Ovary (tissue), 3 donors: ENCODE results near the gene FBXO40.

Experiments used
- CTCF ChIP-seq, 3 donors: fragments of 450-650 bp in 2 of 3; fragments of 200-600 bp in 1 of 3; IDR thresholded peaks; one replicate each; pipeline versions ENCODE4 v1.5.1 to v1.8.0; 2016 to 2022; ENCODE audit warnings: antibody characterized with exemption in 3 of 3, mild to moderate bottlenecking in 1 of 3
- EP300 ChIP-seq: sonication (generic); formaldehyde crosslinking; IDR thresholded peaks from one replicate; pipeline ENCODE4 v1.6.1; 2017; ENCODE audit warnings: antibody characterized with exemption
- POLR2A ChIP-seq: fragments of 450-650 bp; IDR thresholded peaks from one replicate; pipeline ENCODE4 v1.6.1; 2017; ENCODE audit warnings: antibody characterized with exemption, mild to moderate bottlenecking, moderate library complexity
- donor health status: DM: no; HTN: no; CAD: no.

- TF ChIP-seq CTCF (IDR thresholded peaks at IDR 0.05): no peak
- no peak for TF ChIP-seq POLR2A
- TF ChIP-seq EP300: no peak
Measured at GRCh38 chr3:121574449-121574848, 18.7 kb upstream of the FBXO40 start.
